ENCODE results near the gene RASSF8. TPM values are rescaled to one million over a fixed set of nuclear protein-coding genes. Genes with fewer than 3 reads are reported as not detected.

Gene RASSF8
- total and polyA plus RNA-seq, 8 donors = 3.7 to 66.8 (median 10.5) TPM

GRCh38 chr12:26028953-26029735, 70.7 kb downstream of the RASSF8 start:
- intact Hi-C loops (cut with DNase I; ENCODE audit: low total_unique reads) = loop anchor here (10.0 kb wide), 1 partner anchor 594 kb away; no protein-coding TSS in a partner anchor
- peaks cover 0 to 66% (median 34%) of the 10 kb centered on the region in 4 donors for H3K4me1 ChIP-seq
- no peaks in the 10 kb centered on the region for H3K36me3 ChIP-seq
- H3K27me3 ChIP-seq = no peaks in the 10 kb centered on the region
- WGBS, 5 donors = 43 to 49% (median 47%) methylated on average over 4 of the region's 4 CpGs
- peak in 1 of 2 donors; percentile 77 for DNase-seq
- no peaks in the 10 kb centered on the region for H3K9me3 ChIP-seq
- no peak for TF ChIP-seq POLR2AphosphoS5 (IDR thresholded peaks at IDR 0.05)
- peak in 5 of 7 experiments; percentile 12 to 78 (median 61) for TF ChIP-seq CTCF (IDR thresholded peaks at IDR 0.05)
- no peak for TF ChIP-seq POLR2A (IDR thresholded peaks at IDR 0.05)
- no peak overlapping the region for H3K4me3 ChIP-seq
- H3K27ac ChIP-seq = peak overlapping the region in 1 of 5 donors; percentile 51

- Histone ChIP-seq H3K4me1 (peaks cover 0 to 70% (median 36%) of the 10 kb centered on the region in 4 donors), H3K4me3 (no peak overlapping the region), H3K9me3 (no peaks in the 10 kb centered on the region), H3K27me3 (no peaks in the 10 kb centered on the region), H3K27ac (peak overlapping the region in 1 of 5 donors; percentile 51), H3K36me3 (no peaks in the 10 kb centered on the region)
- WGBS, 5 donors = 13 to 25% (median 17%) methylated on average over 3 of the region's 3 CpGs
- no peak for DNase-seq
- TF ChIP-seq POLR2AphosphoS5 (IDR thresholded peaks at IDR 0.05) (no peak), EP300 (IDR thresholded peaks at IDR 0.05) (no peak), CTCF (IDR thresholded peaks at IDR 0.05) (no peak), POLR2A (IDR thresholded peaks at IDR 0.05) (no peak)
- intact Hi-C loops (cut with DNase I; ENCODE audit: low total_unique reads) = loop anchor here (10.0 kb wide), 1 partner anchor 595 kb away; no protein-coding TSS in a partner anchor
Measured at GRCh38 chr12:26029736-26030022, 71.2 kb downstream of the RASSF8 start.

GRCh38 chr12:26030371-26030770, 71.9 kb downstream of the RASSF8 start:
- Histone ChIP-seq H3K27me3 (no peaks in the 10 kb centered on the region), H3K4me3 (no peak overlapping the region), H3K36me3 (no peaks in the 10 kb centered on the region), H3K27ac (no peak overlapping the region), H3K4me1 (peaks cover 0 to 70% (median 36%) of the 10 kb centered on the region in 4 donors), H3K9me3 (no peaks in the 10 kb centered on the region)
- no peak for TF ChIP-seq POLR2A (IDR thresholded peaks at IDR 0.05)
- TF ChIP-seq EP300 (IDR thresholded peaks at IDR 0.05) = no peak
- no peak for TF ChIP-seq CTCF (IDR thresholded peaks at IDR 0.05)
- TF ChIP-seq POLR2AphosphoS5 (IDR thresholded peaks at IDR 0.05) = no peak
- WGBS, 5 donors = 62 to 68% (median 68%) methylated on average over 3 of the region's 3 CpGs
- intact Hi-C loops (cut with DNase I; ENCODE audit: low total_unique reads) = no loop called here
- no peak for DNase-seq

GRCh38 chr12:26031318-26031717, 72.8 kb downstream of the RASSF8 start:
- intact Hi-C loops (cut with DNase I; ENCODE audit: low total_unique reads) = no loop called here
- no peak overlapping the region for H3K27ac ChIP-seq
- TF ChIP-seq EP300 (IDR thresholded peaks at IDR 0.05) (no peak), POLR2AphosphoS5 (IDR thresholded peaks at IDR 0.05) (no peak), POLR2A (IDR thresholded peaks at IDR 0.05) (no peak)
- no peak overlapping the region for H3K4me3 ChIP-seq
- no peaks in the 10 kb centered on the region for H3K36me3 ChIP-seq
- no peak for DNase-seq
- no peaks in the 10 kb centered on the region for H3K9me3 ChIP-seq
- peaks cover 0 to 70% (median 36%) of the 10 kb centered on the region in 4 donors for H3K4me1 ChIP-seq
- 83 to 96% (median 91%) methylated on average over 2 of the region's 2 CpGs for WGBS, 5 donors
- no peaks in the 10 kb centered on the region for H3K27me3 ChIP-seq

- Histone ChIP-seq H3K4me1 (peaks cover 0 to 72% (median 36%) of the 10 kb centered on the region in 4 donors), H3K36me3 (no peaks in the 10 kb centered on the region), H3K27ac (peak overlapping the region in 1 of 5 donors; percentile 24), H3K9me3 (no peaks in the 10 kb centered on the region), H3K27me3 (no peaks in the 10 kb centered on the region), H3K4me3 (no peak overlapping the region)
- intact Hi-C loops (cut with DNase I; ENCODE audit: low total_unique reads) = no loop called here
- TF ChIP-seq POLR2A (IDR thresholded peaks at IDR 0.05) (no peak), POLR2AphosphoS5 (IDR thresholded peaks at IDR 0.05) (no peak), EP300 (IDR thresholded peaks at IDR 0.05) (no peak), CTCF (IDR thresholded peaks at IDR 0.05) (no peak)
- DNase-seq = no peak
Measured at GRCh38 chr12:26031827-26032226, 73.3 kb downstream of the RASSF8 start.
